GM03348 (cell line): ENCODE measurements around the gene ZNF212.

Experiments
- DNase-seq: peaks from one replicate; pipeline ENCODE4 v3.0.0; 2012; ENCODE audit warnings: low spot score

ZNF212 gene

GRCh38 chr7:149239345-149240143 is at the start of gene ZNF212:
ZNF212 (plus strand) TSS chr7:149239651; CDS start chr7:149239779, 128 bp downstream.
- DNase-seq = peak; percentile 98

GRCh38 chr7:149191851-149192250 is 47.6 kb upstream of the ZNF212 start:
- no peak for DNase-seq

GRCh38 chr7:149194799-149195179 is 44.7 kb upstream of the ZNF212 start:
- no peak for DNase-seq

- peak; percentile 99 for DNase-seq
Measured at GRCh38 chr7:149195180-149196150, 44.0 kb upstream of the ZNF212 start, which contains the start of gene ZNF282. ZNF282 (plus strand) TSS chr7:149195546; CDS start chr7:149195590, 44 bp downstream.

- DNase-seq = peak; percentile 30
Measured at GRCh38 chr7:149196151-149196704, 43.2 kb upstream of the ZNF212 start.

- peak; percentile 67 for DNase-seq
Measured at GRCh38 chr7:149196705-149197171, 42.7 kb upstream of the ZNF212 start.

GRCh38 chr7:149197675-149198074 is 41.8 kb upstream of the ZNF212 start:
- no peak for DNase-seq

GRCh38 chr7:149198161-149198816 is 41.2 kb upstream of the ZNF212 start:
- DNase-seq = no peak

GRCh38 chr7:149199234-149199995 is 40.0 kb upstream of the ZNF212 start:
- no peak for DNase-seq

- peak; percentile 39 for DNase-seq
Measured at GRCh38 chr7:149202831-149203231, 36.6 kb upstream of the ZNF212 start.

GRCh38 chr7:149205690-149206381 is 33.6 kb upstream of the ZNF212 start:
- DNase-seq = no peak

- DNase-seq = no peak
Measured at GRCh38 chr7:149207324-149208035, 32.0 kb upstream of the ZNF212 start.

GRCh38 chr7:149209518-149210269 is 29.8 kb upstream of the ZNF212 start:
- DNase-seq = peak; percentile 53

GRCh38 chr7:149210551-149210950 is 28.9 kb upstream of the ZNF212 start:
- no peak for DNase-seq

- DNase-seq = no peak
Measured at GRCh38 chr7:149214020-149214720, 25.3 kb upstream of the ZNF212 start.

GRCh38 chr7:149216402-149216801 is 23.0 kb upstream of the ZNF212 start:
- DNase-seq = no peak

- no peak for DNase-seq
Measured at GRCh38 chr7:149217570-149217969, 21.9 kb upstream of the ZNF212 start.
